OCI-LY7 (cell line): ENCODE measurements around the gene ZSWIM1. TPM values are rescaled to one million over a fixed set of nuclear protein-coding genes. Genes with fewer than 3 reads are reported as not detected.

ENCODE experiments used
- BruUV-seq: library from RNA; stranded (reverse); fragments of 400-500 nt; replicated peaks from 2 replicates; lab custom pipeline; 2021; lab: Mats Ljungman, UMichigan
- CTCF ChIA-PET: fragments of 300-600 bp; sonication (Branson Sonifier 250); formaldehyde crosslinking; loops from one replicate; lab custom pipeline; 2022; ENCODE audit warnings: antibody characterized with exemption; ENCODE audit not compliant: unreplicated experiment; lab: Charles Lee
- POLR2A ChIA-PET: fragments of 300-600 bp; sonication (Branson Sonifier 250); formaldehyde crosslinking; loops from one replicate; lab custom pipeline; 2022; ENCODE audit warnings: antibody characterized with exemption; lab: Charles Lee
- DNase-seq: peaks from one replicate; pipeline ENCODE4 v3.0.0-alpha.2; 2015; ENCODE audit warnings: low spot score
- H2AFZ ChIP-seq: fragments of 200-600 bp; sonication (generic), shearing (Covaris generic); 2 replicates; pipeline ENCODE4 v1.6.1; 2014; ENCODE audit warnings: mild to moderate bottlenecking, antibody characterized with exemption, low read length, moderate library complexity
- H3K27ac ChIP-seq: fragments of 200-600 bp; sonication (generic); 2 replicates; pipeline ENCODE4 v1.5.1; 2014; ENCODE audit warnings: mixed run types, low read depth, mild to moderate bottlenecking, moderate library complexity, low read length, inconsistent platforms; ENCODE audit not compliant: poor library complexity, severe bottlenecking
- H3K36me3 ChIP-seq: fragments of 200-600 bp; sonication (generic); 2 replicates; pipeline ENCODE4 v1.6.1; 2014; ENCODE audit warnings: mild to moderate bottlenecking, antibody characterized with exemption, low read length, moderate library complexity, mixed read lengths; ENCODE audit not compliant: insufficient read depth
- H3K4me1 ChIP-seq: fragments of 200-600 bp; sonication (generic); 2 replicates; pipeline ENCODE4 v1.5.1; 2014; ENCODE audit warnings: mild to moderate bottlenecking, low read length; ENCODE audit not compliant: insufficient read depth, poor library complexity, severe bottlenecking
- H3K4me2 ChIP-seq: fragments of 200-600 bp; sonication (generic); 2 replicates; pipeline ENCODE4 v1.6.1; 2014; ENCODE audit warnings: mild to moderate bottlenecking, low read length
- H3K4me3 ChIP-seq: fragments of 200-600 bp; sonication (generic); 2 replicates; pipeline ENCODE4 v1.5.1; 2014; ENCODE audit warnings: mild to moderate bottlenecking, low read depth, low read length; ENCODE audit not compliant: poor library complexity, severe bottlenecking
- H3K79me2 ChIP-seq: fragments of 200-600 bp; sonication (generic); 2 replicates; pipeline ENCODE4 v1.6.1; 2016; ENCODE audit warnings: low read depth, mild to moderate bottlenecking, low read length, moderate library complexity, mixed read lengths; ENCODE audit not compliant: insufficient read depth
- H3K9me2 ChIP-seq: fragments of 200-600 bp; sonication (generic); 2 replicates; pipeline ENCODE4 v1.6.1; 2016; ENCODE audit warnings: mild to moderate bottlenecking, low read length, mixed read lengths; ENCODE audit not compliant: insufficient read depth
- H3K9me3 ChIP-seq: fragments of 200-600 bp; sonication (generic); 2 replicates; pipeline ENCODE4 v1.6.1; 2014; ENCODE audit warnings: mild to moderate bottlenecking, mixed run types, low read length, mixed read lengths
- H4K20me1 ChIP-seq: fragments of 200-600 bp; sonication (generic); 2 replicates; pipeline ENCODE4 v1.6.1; 2014; ENCODE audit warnings: mild to moderate bottlenecking, antibody characterized with exemption, low read length, moderate library complexity, mixed read lengths; ENCODE audit not compliant: insufficient read depth
- CTCF ChIP-seq: fragments of 200-600 bp; sonication (generic); conservative IDR thresholded peaks from 2 replicates; pipeline ENCODE4 v1.5.1; 2014; ENCODE audit warnings: mild to moderate bottlenecking, antibody characterized with exemption, low read length, moderate library complexity, mixed read lengths
- EZH2phosphoT487 ChIP-seq: fragments of 200-600 bp; sonication (generic); IDR thresholded peaks from 2 replicates; pipeline ENCODE4 v1.6.1; 2018; ENCODE audit warnings: low read depth, borderline replicate concordance, mild to moderate bottlenecking, mixed run types, antibody characterized with exemption, low read length, moderate library complexity, mixed read lengths
- intact Hi-C: fragments of 100-400 bp; cut with micrococcal nuclease; formaldehyde crosslinking; loops from one replicate; pipeline ENCODE4 v1.10.0; 2022; ENCODE audit not compliant: unreplicated experiment
- total RNA-seq, 2 experiments: library from RNA; depleted of rRNA in 1 of 2; stranded (reverse); fragments of >200 nt in 1 of 2; shearing (Covaris generic) in 1 of 2; gene quantifications; 2 replicates each; pipeline ENCODE4 v1.2.3, GENCODE V29; 2014 to 2022

The ZSWIM1 gene
- total RNA-seq, 2 experiments from 2014 or later = 13.9 to 19.2 TPM

- intact Hi-C loops = no loop called here
- Histone ChIP-seq H3K4me3 (no peak overlapping the region), H4K20me1 (no peaks in the 10 kb centered on the region), H2AFZ (no peak overlapping the region), H3K36me3 (no peaks in the 10 kb centered on the region), H3K79me2 (no peaks in the 10 kb centered on the region), H3K9me2 (no peaks in the 10 kb centered on the region), H3K4me2 (no peak overlapping the region), H3K27ac (no peak overlapping the region), H3K9me3 (no peaks in the 10 kb centered on the region), H3K4me1 (peaks cover 15% of the 10 kb centered on the region)
- BruUV-seq = no TSS peak
- ChIA-PET CTCF (no interaction called here), POLR2A (interaction anchor here (0.7 kb wide), 1 partner anchor 48 kb away, joined by 3 read pairs; the partner anchor contains the start of genes ACOT8 and ZSWIM3)
- DNase-seq = no peak
- TF ChIP-seq CTCF = no peak
- TF ChIP-seq EZH2phosphoT487 = no peak
These were observed 24.6 kb downstream of the ZSWIM1 start for GRCh38 chr20:45905505-45906079.

- Histone ChIP-seq H3K27ac (no peak overlapping the region), H4K20me1 (no peaks in the 10 kb centered on the region), H3K9me3 (no peaks in the 10 kb centered on the region), H3K4me3 (no peak overlapping the region), H3K79me2 (no peaks in the 10 kb centered on the region), H2AFZ (no peak overlapping the region), H3K36me3 (no peaks in the 10 kb centered on the region), H3K9me2 (no peaks in the 10 kb centered on the region), H3K4me2 (no peak overlapping the region), H3K4me1 (peaks cover 19% of the 10 kb centered on the region)
- no peak for DNase-seq
- intact Hi-C loops = no loop called here
- ChIA-PET CTCF (no interaction called here), POLR2A (no interaction called here)
- no TSS peak for BruUV-seq
- TF ChIP-seq EZH2phosphoT487 (no peak), CTCF (no peak)
These were observed 26.4 kb downstream of the ZSWIM1 start for GRCh38 chr20:45907219-45907948.

GRCh38 chr20:45908084-45908483 is 27.1 kb downstream of the ZSWIM1 start:
- H3K36me3 ChIP-seq = no peaks in the 10 kb centered on the region
- H3K4me3 ChIP-seq = no peak overlapping the region
- intact Hi-C loops = no loop called here
- H3K9me3 ChIP-seq = no peaks in the 10 kb centered on the region
- POLR2A ChIA-PET = no interaction called here
- H4K20me1 ChIP-seq = no peaks in the 10 kb centered on the region
- no peak for TF ChIP-seq EZH2phosphoT487
- no peak for TF ChIP-seq CTCF
- CTCF ChIA-PET = no interaction called here
- H3K9me2 ChIP-seq = no peaks in the 10 kb centered on the region
- peaks cover 14% of the 10 kb centered on the region for H3K4me1 ChIP-seq
- no TSS peak for BruUV-seq
- H3K79me2 ChIP-seq = no peaks in the 10 kb centered on the region
- DNase-seq = no peak
- no peak overlapping the region for H2AFZ ChIP-seq
- H3K4me2 ChIP-seq = no peak overlapping the region
- H3K27ac ChIP-seq = no peak overlapping the region
